GM18907 (cell line): ENCODE data around the gene RNF141.

Source experiments
- ATAC-seq: cut with Tn5 transposase; IDR thresholded peaks from one replicate; pipeline ENCODE4 v1.9.1; 2021; ENCODE audit warnings: mild to moderate bottlenecking, moderate library complexity; ENCODE audit not compliant: unreplicated experiment

RNF141 gene

GRCh38 chr11:10499874-10500601 lies 40.9 kb downstream of the RNF141 start:
- ATAC-seq, result no peak

- ATAC-seq, result no peak
These were observed 41.5 kb downstream of the RNF141 start for GRCh38 chr11:10499452-10499851.

- no peak for ATAC-seq
These were observed 42.3 kb downstream of the RNF141 start for GRCh38 chr11:10498426-10499250.

GRCh38 chr11:10498022-10498400 lies 43.0 kb downstream of the RNF141 start:
- no peak for ATAC-seq

GRCh38 chr11:10497371-10498021 lies 43.5 kb downstream of the RNF141 start:
- no peak for ATAC-seq

GRCh38 chr11:10496296-10496936 lies 44.6 kb downstream of the RNF141 start:
- no peak for ATAC-seq

GRCh38 chr11:10495464-10495786 lies 45.6 kb downstream of the RNF141 start:
- no peak for ATAC-seq

- ATAC-seq, result no peak
These were observed 46.1 kb downstream of the RNF141 start for GRCh38 chr11:10494636-10495463.

GRCh38 chr11:10493041-10493663 lies 47.8 kb downstream of the RNF141 start:
- ATAC-seq, result no peak

GRCh38 chr11:10492084-10492483 lies 48.9 kb downstream of the RNF141 start:
- ATAC-seq, result no peak

- ATAC-seq, result no peak
These were observed 50.4 kb downstream of the RNF141 start for GRCh38 chr11:10490398-10491241.

- no peak for ATAC-seq
These were observed 51.0 kb downstream of the RNF141 start for GRCh38 chr11:10490032-10490397.

GRCh38 chr11:10488934-10489691 lies 51.9 kb downstream of the RNF141 start:
- peak; percentile 75 for ATAC-seq

- peak; percentile 29 for ATAC-seq
These were observed 52.7 kb downstream of the RNF141 start for GRCh38 chr11:10488121-10488933.

GRCh38 chr11:10487002-10487647 lies 53.9 kb downstream of the RNF141 start:
- no peak for ATAC-seq

- ATAC-seq, result no peak
These were observed 54.7 kb downstream of the RNF141 start for GRCh38 chr11:10486161-10486840.

GRCh38 chr11:10485646-10486045 lies 55.3 kb downstream of the RNF141 start:
- ATAC-seq, result no peak
